SK-N-MC (cell line): ENCODE results near the gene C10orf67.

ENCODE experiments used
- DNase-seq: peaks from one replicate; pipeline ENCODE4 v3.0.0-alpha.2; 2011; ENCODE audit warnings: low read depth, low spot score
- H3K27ac ChIP-seq: fragments of 200-600 bp; sonication (generic); 2 replicates; pipeline ENCODE4 v1.5.1; 2016; ENCODE audit warnings: mixed run types
- H3K36me3 ChIP-seq: fragments of 200-600 bp; sonication (generic); 2 replicates; pipeline ENCODE4 v1.6.1; 2017; ENCODE audit warnings: antibody characterized with exemption, low read length, mixed read lengths; ENCODE audit not compliant: insufficient read depth
- H3K4me3 ChIP-seq: fragments of 200-600 bp; sonication (generic); 2 replicates; pipeline ENCODE4 v1.5.1; 2016
- H3K9ac ChIP-seq: fragments of 200-600 bp; sonication (generic); 2 replicates; pipeline ENCODE4 v1.8.0; 2017; ENCODE audit warnings: mixed run types, mixed read lengths; ENCODE audit not compliant: insufficient read length
- H3K9me3 ChIP-seq: fragments of 200-600 bp; sonication (generic); 2 replicates; pipeline ENCODE4 v1.6.1; 2017; ENCODE audit warnings: low read depth, mild to moderate bottlenecking, antibody characterized with exemption, low read length, moderate library complexity, mixed read lengths
- EZH2 ChIP-seq: fragments of 200-600 bp; sonication (generic); IDR thresholded peaks from one replicate; pipeline ENCODE4 v1.6.1; 2017; ENCODE audit warnings: antibody characterized with exemption
- FOXP2 ChIP-seq: optimal IDR thresholded peaks from 2 replicates; pipeline ENCODE3; 2011; ENCODE audit warnings: mild to moderate bottlenecking, moderate library complexity; ENCODE audit not compliant: insufficient read depth; ENCODE audit errors: extremely low read length, control extremely low read depth
- POLR2AphosphoS5 ChIP-seq: IDR thresholded peaks from 2 replicates; pipeline ENCODE4 v1.6.1; 2012; ENCODE audit warnings: mild to moderate bottlenecking, low read depth, low read length, borderline replicate concordance

The C10orf67 gene

GRCh38 chr10:23200586-23200985 lies 144.0 kb downstream of the C10orf67 start:
- H3K9ac ChIP-seq = no peak overlapping the region

GRCh38 chr10:23199768-23200511 lies 144.7 kb downstream of the C10orf67 start:
- no peak overlapping the region for H3K4me3 ChIP-seq
- TF ChIP-seq FOXP2 (no peak), POLR2AphosphoS5 (no peak), EZH2 (no peak)

More at GRCh38 chr10:23200586-23200985, 144.0 kb downstream of the C10orf67 start:
- H3K9me3 ChIP-seq = no peaks in the 10 kb centered on the region
- TF ChIP-seq POLR2AphosphoS5 (no peak), EZH2 (no peak), FOXP2 (no peak)
- H3K27ac ChIP-seq = no peak overlapping the region
- no peak for DNase-seq
- no peaks in the 10 kb centered on the region for H3K36me3 ChIP-seq
- no peak overlapping the region for H3K4me3 ChIP-seq

GRCh38 chr10:23198940-23199767 lies 145.4 kb downstream of the C10orf67 start:
- Histone ChIP-seq H3K9me3 (no peaks in the 10 kb centered on the region), H3K27ac (no peak overlapping the region), H3K36me3 (no peaks in the 10 kb centered on the region), H3K9ac (no peak overlapping the region), H3K4me3 (peak overlapping the region; percentile 62)
- TF ChIP-seq FOXP2 (no peak), POLR2AphosphoS5 (no peak), EZH2 (no peak)
- DNase-seq = no peak

More at GRCh38 chr10:23199768-23200511, 144.7 kb downstream of the C10orf67 start:
- DNase-seq = no peak
- Histone ChIP-seq H3K36me3 (no peaks in the 10 kb centered on the region), H3K27ac (no peak overlapping the region), H3K9me3 (no peaks in the 10 kb centered on the region), H3K9ac (no peak overlapping the region)

DNA sequence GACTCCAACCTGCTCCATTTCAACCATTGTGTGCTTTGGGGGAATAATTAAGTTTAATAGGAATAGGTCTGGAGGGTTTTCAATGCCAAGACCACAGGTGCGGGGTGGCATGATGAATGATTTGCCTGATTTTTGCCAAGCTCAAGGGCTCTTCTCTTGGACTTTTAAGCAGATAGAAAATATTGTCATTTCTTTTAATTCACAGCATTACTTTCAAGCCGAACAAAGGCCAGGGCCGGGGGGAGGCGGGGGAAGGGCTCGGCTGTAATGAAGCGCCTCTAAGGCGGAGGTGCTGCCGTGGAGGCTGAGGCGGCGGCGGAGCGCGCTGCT lies 146.0 kb downstream of the C10orf67 start:
- no peaks in the 10 kb centered on the region for H3K9me3 ChIP-seq
- H3K36me3 ChIP-seq = no peaks in the 10 kb centered on the region
- H3K9ac ChIP-seq = no peak overlapping the region
- H3K4me3 ChIP-seq = peak overlapping the region; percentile 62
- no peak overlapping the region for H3K27ac ChIP-seq
- TF ChIP-seq EZH2 = no peak
- no peak for TF ChIP-seq FOXP2
- TF ChIP-seq POLR2AphosphoS5 = no peak
- DNase-seq = no peak

- H3K36me3 ChIP-seq = no peaks in the 10 kb centered on the region
- H3K4me3 ChIP-seq = no peak overlapping the region
- TF ChIP-seq FOXP2 = no peak
- no peak for TF ChIP-seq POLR2AphosphoS5
- TF ChIP-seq EZH2 = no peak
- H3K9me3 ChIP-seq = no peaks in the 10 kb centered on the region
- H3K27ac ChIP-seq = no peak overlapping the region
- no peak for DNase-seq
- H3K9ac ChIP-seq = no peak overlapping the region
These were observed 147.2 kb downstream of the C10orf67 start for GRCh38 chr10:23197416-23197861.

DNA sequence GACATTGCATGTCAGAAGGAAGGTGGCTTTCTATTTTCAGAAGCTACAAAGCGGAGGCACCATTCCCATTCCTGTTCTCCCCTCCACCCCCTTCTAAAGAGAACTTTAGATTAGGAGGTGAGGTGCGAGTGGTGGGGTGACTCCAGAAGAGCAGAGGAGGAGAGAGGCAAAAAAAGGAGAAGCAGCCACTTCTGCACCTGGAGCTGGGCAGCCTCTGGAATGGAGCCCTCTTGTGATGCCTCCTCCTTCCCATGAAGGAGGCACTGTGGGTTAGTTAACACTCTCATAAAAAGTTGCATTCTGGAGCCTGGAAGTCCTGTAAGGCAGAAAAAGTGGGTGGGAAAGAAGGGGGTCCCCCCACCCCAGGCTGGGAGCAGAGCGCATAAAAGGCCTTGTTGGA lies 147.7 kb downstream of the C10orf67 start:
- DNase-seq = no peak
- Histone ChIP-seq H3K9ac (no peak overlapping the region), H3K27ac (no peak overlapping the region), H3K4me3 (no peak overlapping the region), H3K9me3 (no peaks in the 10 kb centered on the region), H3K36me3 (no peaks in the 10 kb centered on the region)
- TF ChIP-seq EZH2 = no peak
- no peak for TF ChIP-seq FOXP2
- TF ChIP-seq POLR2AphosphoS5 = no peak

- no peak overlapping the region for H3K27ac ChIP-seq
- DNase-seq = no peak
- no peaks in the 10 kb centered on the region for H3K9me3 ChIP-seq
- no peak overlapping the region for H3K9ac ChIP-seq
- no peaks in the 10 kb centered on the region for H3K36me3 ChIP-seq
- no peak overlapping the region for H3K4me3 ChIP-seq
- TF ChIP-seq POLR2AphosphoS5 (no peak), EZH2 (no peak), FOXP2 (no peak)
These were observed 148.6 kb downstream of the C10orf67 start for GRCh38 chr10:23195846-23196600.
